IMR-90 (cell line): ENCODE data around the gene TPM2. TPM values are rescaled to one million over a fixed set of nuclear protein-coding genes. Genes with fewer than 3 reads are reported as not detected.

Experiments used
- ATAC-seq: fragments of 200-7000 bp; cut with Tn5 transposase; 2 replicates; pipeline ENCODE4 v1.9.1; 2020; ENCODE audit warnings: low read depth, mild to moderate bottlenecking, moderate library complexity
- BruUV-seq: library from RNA; stranded (reverse); fragments of 400-500 nt; replicated peaks from 2 replicates; lab custom pipeline; 2021; lab: Mats Ljungman, UMichigan
- CTCF ChIA-PET: fragments of 300-600 bp; formaldehyde crosslinking; extraction: SDS; loops from one replicate; lab custom pipeline; 2021; ENCODE audit warnings: antibody characterized with exemption; lab: Yijun Ruan, JAX
- POLR2A ChIA-PET: fragments of 300-600 bp; sonication (Branson Sonifier 250); formaldehyde crosslinking; loops from one replicate; lab custom pipeline; 2022; ENCODE audit warnings: antibody characterized with exemption; ENCODE audit not compliant: unreplicated experiment; lab: Charles Lee
- DNase-seq: peaks from one replicate; pipeline ENCODE4 v3.0.0; 2013
- H2AFZ ChIP-seq: replicated peaks from 2 replicates; pipeline ENCODE3; 2013; ENCODE audit warnings: low read length, mild to moderate bottlenecking; ENCODE audit not compliant: poor library complexity
- H2AK5ac ChIP-seq: 2 replicates; pipeline ENCODE4 v1.6.1; 2013; ENCODE audit warnings: low read depth, low read length, inconsistent platforms
- H2AK9ac ChIP-seq: replicated peaks from 2 replicates; pipeline ENCODE3; 2013; ENCODE audit warnings: mild to moderate bottlenecking, low read depth, low read length, moderate library complexity; ENCODE audit not compliant: poor library complexity
- H2BK120ac ChIP-seq: 2 replicates; pipeline ENCODE4 v1.6.1; 2013; ENCODE audit warnings: low read depth, low read length, inconsistent platforms
- H2BK15ac ChIP-seq: 3 replicates; pipeline ENCODE4 v1.6.1; 2013; ENCODE audit warnings: low read depth, low read length, inconsistent platforms
- H2BK20ac ChIP-seq: 2 replicates; pipeline ENCODE4 v1.6.1; 2013; ENCODE audit warnings: low read depth, mild to moderate bottlenecking, inconsistent platforms, low read length, moderate library complexity
- H2BK5ac ChIP-seq: 2 replicates; pipeline ENCODE4 v1.6.1; 2013; ENCODE audit warnings: mild to moderate bottlenecking, low read depth, low read length, inconsistent platforms; ENCODE audit not compliant: poor library complexity, severe bottlenecking
- H3K14ac ChIP-seq: replicated peaks from 2 replicates; pipeline ENCODE4 v1.6.1; 2013; ENCODE audit warnings: low read depth, low read length, inconsistent platforms
- H3K18ac ChIP-seq: 2 replicates; pipeline ENCODE4 v1.6.1; 2013; ENCODE audit warnings: low read depth, low read length, control low read depth
- H3K23ac ChIP-seq: 2 replicates; pipeline ENCODE4 v1.6.1; 2013; ENCODE audit warnings: low read depth, low read length, inconsistent platforms
- H3K27ac ChIP-seq: 2 replicates; pipeline ENCODE4 v1.5.1; 2013; ENCODE audit warnings: mild to moderate bottlenecking, control low read depth, low read length; ENCODE audit not compliant: insufficient read depth
- H3K27me3 ChIP-seq: 2 replicates; pipeline ENCODE4 v1.6.1; 2013; ENCODE audit warnings: low read length; ENCODE audit not compliant: control insufficient read depth, insufficient read depth
- H3K36me3 ChIP-seq: 2 replicates; pipeline ENCODE4 v1.6.1; 2013; ENCODE audit warnings: low read length, mixed read lengths; ENCODE audit not compliant: control insufficient read depth, insufficient read depth
- H3K4ac ChIP-seq: 2 replicates; pipeline ENCODE4 v1.6.1; 2013; ENCODE audit warnings: low read depth, low read length, inconsistent platforms
- H3K4me1 ChIP-seq: 2 replicates; pipeline ENCODE4 v1.6.1; 2013; ENCODE audit warnings: low read length, mixed read lengths; ENCODE audit not compliant: control insufficient read depth, insufficient read depth
- H3K4me2 ChIP-seq: 2 replicates; pipeline ENCODE4 v1.6.1; 2013; ENCODE audit warnings: low read depth, mild to moderate bottlenecking, control low read depth, low read length, moderate library complexity
- H3K4me3 ChIP-seq: 2 replicates; pipeline ENCODE4 v1.5.1; 2013; ENCODE audit warnings: low read depth, mild to moderate bottlenecking, control low read depth, low read length, moderate library complexity; ENCODE audit not compliant: insufficient read depth
- H3K56ac ChIP-seq: 2 replicates; pipeline ENCODE4 v1.6.1; 2013; ENCODE audit warnings: low read length, inconsistent platforms; ENCODE audit not compliant: insufficient read depth; ENCODE audit errors: extremely low read depth
- H3K79me1 ChIP-seq, 2 experiments: 2 replicates each; pipeline ENCODE4 v1.6.1; 2013; ENCODE audit warnings: low read length in 2 of 2, inconsistent platforms in 1 of 2, low read depth in 1 of 2
- H3K9ac ChIP-seq: 2 replicates; pipeline ENCODE4 v1.6.1; 2013; ENCODE audit warnings: low read depth, low read length, control low read depth
- H3K9me1 ChIP-seq: 2 replicates; pipeline ENCODE4 v1.6.1; 2013; ENCODE audit warnings: low read length, inconsistent platforms; ENCODE audit not compliant: insufficient read depth
- H3K9me3 ChIP-seq: 2 replicates; pipeline ENCODE4 v1.6.1; 2013; ENCODE audit warnings: low read length; ENCODE audit not compliant: control insufficient read depth, insufficient read depth
- H4K20me1 ChIP-seq: 2 replicates; pipeline ENCODE4 v1.6.1; 2013; ENCODE audit warnings: low read length, inconsistent platforms; ENCODE audit not compliant: insufficient read depth
- H4K5ac ChIP-seq: 2 replicates; pipeline ENCODE4 v1.6.1; 2013; ENCODE audit warnings: mild to moderate bottlenecking, low read depth, low read length, control low read depth
- H4K8ac ChIP-seq, 2 experiments: 2 replicates each; pipeline ENCODE4 v1.6.1; 2013; ENCODE audit warnings: low read depth in 2 of 2, low read length in 2 of 2, control low read depth in 1 of 2, inconsistent platforms in 1 of 2
- H4K91ac ChIP-seq: 2 replicates; pipeline ENCODE4 v1.6.1; 2013; ENCODE audit warnings: low read depth, low read length, inconsistent platforms; ENCODE audit not compliant: insufficient read depth
- BHLHE40 ChIP-seq: fragments of 150-350 bp; IDR thresholded peaks from 2 replicates; pipeline ENCODE4 v1.6.1; 2016; ENCODE audit warnings: mild to moderate bottlenecking, low read depth, low read length
- CEBPB ChIP-seq: IDR thresholded peaks from 2 replicates; pipeline ENCODE4 v1.6.1; 2012; ENCODE audit warnings: low read depth, low read length, improper control_type of control experiment
- CHD1 ChIP-seq: IDR thresholded peaks from 2 replicates; pipeline ENCODE4 v1.6.1; 2012; ENCODE audit warnings: low read depth, low read length, improper control_type of control experiment
- FOS ChIP-seq: fragments of 150-350 bp; IDR thresholded peaks from 2 replicates; pipeline ENCODE4 v1.6.1; 2016; ENCODE audit warnings: low read depth, low read length
- MAFK ChIP-seq: IDR thresholded peaks from 2 replicates; pipeline ENCODE4 v1.6.1; 2012; ENCODE audit warnings: low read depth, low read length, improper control_type of control experiment
- MAZ ChIP-seq: IDR thresholded peaks from 2 replicates; pipeline ENCODE4 v1.6.1; 2012; ENCODE audit warnings: low read depth, mild to moderate bottlenecking, low read length, improper control_type of control experiment, moderate library complexity, borderline replicate concordance
- MXI1 ChIP-seq: IDR thresholded peaks from 2 replicates; pipeline ENCODE4 v1.6.1; 2012; ENCODE audit warnings: low read depth, mild to moderate bottlenecking, low read length, moderate library complexity, borderline replicate concordance
- NFE2L2 ChIP-seq: fragments of 150-350 bp; IDR thresholded peaks from 2 replicates; pipeline ENCODE4 v1.6.1; 2016; ENCODE audit warnings: low read depth, mild to moderate bottlenecking, low read length
- POLR2A ChIP-seq: IDR thresholded peaks from 2 replicates; pipeline ENCODE4 v1.6.1; 2012; ENCODE audit warnings: mild to moderate bottlenecking, low read depth, low read length
- RAD21 ChIP-seq: IDR thresholded peaks from 2 replicates; pipeline ENCODE4 v1.6.1; 2012; ENCODE audit warnings: low read length, improper control_type of control experiment
- RCOR1 ChIP-seq: IDR thresholded peaks from 2 replicates; pipeline ENCODE4 v1.6.1; 2012; ENCODE audit warnings: mild to moderate bottlenecking, low read length, improper control_type of control experiment; ENCODE audit not compliant: insufficient replicate concordance
- RFX5 ChIP-seq: IDR thresholded peaks from 2 replicates; pipeline ENCODE4 v1.8.0; 2012; ENCODE audit warnings: low read depth, mild to moderate bottlenecking, low read length, moderate library complexity
- SMC3 ChIP-seq: fragments of 150-350 bp; IDR thresholded peaks from 2 replicates; pipeline ENCODE4 v1.6.1; 2016; ENCODE audit warnings: low read depth, mild to moderate bottlenecking, antibody characterized with exemption, low read length, moderate library complexity
- dilution Hi-C: fragments of 300-500 bp; cut with HindIII; formaldehyde crosslinking; loops from one replicate; pipeline ENCODE4 v1.14.3; 2018; ENCODE audit warnings: low sequenced_read_pairs; ENCODE audit not compliant: unreplicated experiment
- in situ Hi-C: fragments of 300-500 bp; cut with MboI; formaldehyde crosslinking; loops from 3 replicates; pipeline ENCODE4 v1.14.3; 2019; ENCODE audit warnings: low sequenced_read_pairs, inconsistent platforms, mixed read lengths
- intact Hi-C: fragments of 100-400 bp; cut with micrococcal nuclease; formaldehyde crosslinking; loops from 2 replicates; pipeline ENCODE4 v1.10.0; 2022
- polyA plus RNA-seq, 3 experiments: library from polyadenylated mRNA; depleted of rRNA; stranded (reverse); fragments of >200 nt; gene quantifications; 2 replicates each; pipeline ENCODE4 v1.2.3, GENCODE V29; 2012; ENCODE audit warnings: low replicate concordance in 1 of 3
- total RNA-seq: library from RNA; depleted of rRNA; stranded (reverse); fragments of >200 nt; gene quantifications from 2 replicates; pipeline ENCODE4 v1.2.3, GENCODE V29; 2012
- TF ChIP-seq, protein P1 (sequence below): conservative IDR thresholded peaks from 2 replicates; pipeline ENCODE4 v1.5.1; 2012; ENCODE audit warnings: mild to moderate bottlenecking, low read depth, low read length, improper control_type of control experiment
- TF ChIP-seq, protein P2 (sequence below): fragments of 150-350 bp; IDR thresholded peaks from 2 replicates; pipeline ENCODE4 v1.6.1; 2016; ENCODE audit warnings: low read depth, mild to moderate bottlenecking, low read length, moderate library complexity, borderline replicate concordance
- TF ChIP-seq, protein P3 (sequence below): fragments of 150-350 bp; IDR thresholded peaks from 2 replicates; pipeline ENCODE4 v1.6.1; 2017; ENCODE audit warnings: mild to moderate bottlenecking, antibody characterized with exemption, low read length, low read depth

The TPM2 gene
- total and polyA plus RNA-seq, 2 of the 4 experiments (the other 2 are of a cell fraction): 960 to 2,500 TPM

DNA sequence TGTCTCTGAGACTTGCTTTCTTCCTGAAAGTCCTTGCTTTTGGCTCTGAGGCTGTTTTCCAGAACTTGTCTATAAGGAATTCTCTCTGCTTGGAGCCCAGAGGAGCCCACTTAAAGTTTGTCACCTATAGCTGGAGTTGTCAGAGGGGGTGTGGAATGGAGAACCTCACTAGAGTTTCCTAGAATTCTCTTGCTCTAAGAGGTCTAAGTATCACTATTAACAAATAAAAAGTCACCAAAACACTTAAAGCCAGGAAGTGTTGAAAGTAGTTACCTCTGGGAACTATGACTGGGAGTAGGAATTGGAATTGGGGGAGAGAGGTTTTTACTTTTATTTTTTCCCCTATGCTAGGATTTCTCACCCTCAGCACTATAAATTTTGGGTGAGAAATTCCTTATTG lies 54.0 kb downstream of the TPM2 start:
- Histone ChIP-seq H3K4ac (no peak overlapping the region), H2AFZ (no peak overlapping the region), H2AK9ac (no peak overlapping the region), H4K91ac (no peak overlapping the region), H2AK5ac (no peak overlapping the region), H3K56ac (no peak overlapping the region), H3K9ac (no peak overlapping the region), H2BK20ac (no peak overlapping the region), H3K4me3 (no peak overlapping the region), H3K14ac (no peak overlapping the region), H4K8ac (no peak overlapping the region), H3K9me1 (no peaks in the 10 kb centered on the region), H3K18ac (no peak overlapping the region), H3K36me3 (no peaks in the 10 kb centered on the region), H2BK5ac (no peak overlapping the region), H3K27ac (no peak overlapping the region), H3K9me3 (no peaks in the 10 kb centered on the region), H3K23ac (no peak overlapping the region), H4K20me1 (no peaks in the 10 kb centered on the region), H3K79me1 (no peaks in the 10 kb centered on the region), H2BK120ac (no peak overlapping the region), H3K4me1 (no peaks in the 10 kb centered on the region), H3K4me2 (no peak overlapping the region), H3K27me3 (no peaks in the 10 kb centered on the region; the same call in 1 of the 2 replicates), H2BK15ac (no peak overlapping the region), H4K5ac (no peak overlapping the region)
- ChIA-PET POLR2A (no interaction called here), CTCF (interaction anchor here (0.7 kb wide), 1 partner anchor 114 kb away, joined by 3 read pairs; no protein-coding TSS in a partner anchor)
- DNase-seq: no peak
- intact Hi-C loops (no loop called here), dilution Hi-C loops (no loop called here), in situ Hi-C loops (no loop called here)
- no peak for ATAC-seq
- BruUV-seq: no TSS peak
- TF ChIP-seq MAFK (no peak), RFX5 (no peak), FOS (no peak), POLR2A (no peak), SMC3 (no peak), RAD21 (no peak), CEBPB (no peak), NFE2L2 (no peak), BHLHE40 (no peak), CHD1 (no peak), MAZ (no peak), MXI1 (no peak), RCOR1 (no peak)
- TF ChIP-seq, protein P1, sequence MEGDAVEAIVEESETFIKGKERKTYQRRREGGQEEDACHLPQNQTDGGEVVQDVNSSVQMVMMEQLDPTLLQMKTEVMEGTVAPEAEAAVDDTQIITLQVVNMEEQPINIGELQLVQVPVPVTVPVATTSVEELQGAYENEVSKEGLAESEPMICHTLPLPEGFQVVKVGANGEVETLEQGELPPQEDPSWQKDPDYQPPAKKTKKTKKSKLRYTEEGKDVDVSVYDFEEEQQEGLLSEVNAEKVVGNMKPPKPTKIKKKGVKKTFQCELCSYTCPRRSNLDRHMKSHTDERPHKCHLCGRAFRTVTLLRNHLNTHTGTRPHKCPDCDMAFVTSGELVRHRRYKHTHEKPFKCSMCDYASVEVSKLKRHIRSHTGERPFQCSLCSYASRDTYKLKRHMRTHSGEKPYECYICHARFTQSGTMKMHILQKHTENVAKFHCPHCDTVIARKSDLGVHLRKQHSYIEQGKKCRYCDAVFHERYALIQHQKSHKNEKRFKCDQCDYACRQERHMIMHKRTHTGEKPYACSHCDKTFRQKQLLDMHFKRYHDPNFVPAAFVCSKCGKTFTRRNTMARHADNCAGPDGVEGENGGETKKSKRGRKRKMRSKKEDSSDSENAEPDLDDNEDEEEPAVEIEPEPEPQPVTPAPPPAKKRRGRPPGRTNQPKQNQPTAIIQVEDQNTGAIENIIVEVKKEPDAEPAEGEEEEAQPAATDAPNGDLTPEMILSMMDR: no peak
- TF ChIP-seq, protein P2, sequence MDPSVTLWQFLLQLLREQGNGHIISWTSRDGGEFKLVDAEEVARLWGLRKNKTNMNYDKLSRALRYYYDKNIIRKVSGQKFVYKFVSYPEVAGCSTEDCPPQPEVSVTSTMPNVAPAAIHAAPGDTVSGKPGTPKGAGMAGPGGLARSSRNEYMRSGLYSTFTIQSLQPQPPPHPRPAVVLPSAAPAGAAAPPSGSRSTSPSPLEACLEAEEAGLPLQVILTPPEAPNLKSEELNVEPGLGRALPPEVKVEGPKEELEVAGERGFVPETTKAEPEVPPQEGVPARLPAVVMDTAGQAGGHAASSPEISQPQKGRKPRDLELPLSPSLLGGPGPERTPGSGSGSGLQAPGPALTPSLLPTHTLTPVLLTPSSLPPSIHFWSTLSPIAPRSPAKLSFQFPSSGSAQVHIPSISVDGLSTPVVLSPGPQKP: no peak
- TF ChIP-seq, protein P3, sequence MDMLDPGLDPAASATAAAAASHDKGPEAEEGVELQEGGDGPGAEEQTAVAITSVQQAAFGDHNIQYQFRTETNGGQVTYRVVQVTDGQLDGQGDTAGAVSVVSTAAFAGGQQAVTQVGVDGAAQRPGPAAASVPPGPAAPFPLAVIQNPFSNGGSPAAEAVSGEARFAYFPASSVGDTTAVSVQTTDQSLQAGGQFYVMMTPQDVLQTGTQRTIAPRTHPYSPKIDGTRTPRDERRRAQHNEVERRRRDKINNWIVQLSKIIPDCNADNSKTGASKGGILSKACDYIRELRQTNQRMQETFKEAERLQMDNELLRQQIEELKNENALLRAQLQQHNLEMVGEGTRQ: no peak
